ENCODE measurements around the gene TENM3.
A peak's percentile ranks its signal among the peaks of the same experiment; 100 is the strongest.

The TENM3 gene

DNA sequence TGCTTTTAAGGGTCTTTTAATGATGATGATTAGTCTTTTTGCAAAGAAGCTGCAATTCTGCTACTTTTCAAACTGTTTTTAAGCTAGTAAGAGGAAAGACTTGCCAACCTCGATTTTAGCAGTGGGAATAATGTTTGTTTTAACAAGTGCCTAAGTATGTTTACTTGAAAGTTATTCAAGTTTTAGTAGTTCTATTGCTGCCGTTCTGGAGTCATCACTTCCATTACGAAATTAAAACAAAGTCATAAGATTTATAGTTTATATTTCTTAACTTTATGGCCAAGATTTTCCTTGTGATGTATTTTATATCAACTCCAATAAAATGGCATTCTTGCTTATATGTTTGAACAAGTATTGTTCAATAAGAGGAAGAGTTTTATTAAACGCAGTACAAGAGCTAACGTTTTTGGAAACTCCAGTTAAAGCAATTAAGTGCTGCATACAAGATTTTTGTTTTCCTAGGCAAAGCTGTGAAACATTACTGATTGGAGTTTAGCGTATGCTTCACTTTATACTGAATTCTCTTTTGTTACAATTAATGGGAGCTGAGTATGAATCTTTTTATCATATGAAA, 211.3 kb downstream of the TENM3 start:
- DNase-seq (ENCODE audit: low spot score) = no peak

DNA sequence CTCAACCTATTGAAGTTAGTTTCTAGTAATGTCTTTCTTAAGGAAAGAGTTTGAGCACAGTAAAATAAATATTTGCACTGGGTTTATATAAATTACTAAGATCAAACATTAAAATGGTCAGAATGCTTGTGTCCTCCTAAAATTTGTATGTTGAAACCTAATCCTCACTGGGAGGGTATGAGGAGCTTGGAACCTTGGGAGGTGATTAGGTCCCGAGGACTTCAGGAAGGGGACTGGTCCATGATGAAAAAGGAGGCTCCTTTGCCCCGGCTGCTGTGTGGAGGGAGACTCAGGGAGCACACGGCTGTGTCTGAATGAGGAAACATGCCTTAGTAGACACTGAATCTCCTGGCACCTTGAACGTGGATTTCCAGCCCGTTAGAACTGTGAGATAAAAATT, 221.9 kb downstream of the TENM3 start:
- DNase-seq (ENCODE audit: low spot score) = no peak

- no peak for DNase-seq (ENCODE audit: low spot score)
Measured at GRCh38 chr4:182465979-182466378, 222.8 kb downstream of the TENM3 start.

GRCh38 chr4:182470215-182470614, 227.0 kb downstream of the TENM3 start:
- DNase-seq (ENCODE audit: low spot score) = no peak

GRCh38 chr4:182475539-182475938, 232.3 kb downstream of the TENM3 start:
- DNase-seq (ENCODE audit: low spot score) = no peak

DNA sequence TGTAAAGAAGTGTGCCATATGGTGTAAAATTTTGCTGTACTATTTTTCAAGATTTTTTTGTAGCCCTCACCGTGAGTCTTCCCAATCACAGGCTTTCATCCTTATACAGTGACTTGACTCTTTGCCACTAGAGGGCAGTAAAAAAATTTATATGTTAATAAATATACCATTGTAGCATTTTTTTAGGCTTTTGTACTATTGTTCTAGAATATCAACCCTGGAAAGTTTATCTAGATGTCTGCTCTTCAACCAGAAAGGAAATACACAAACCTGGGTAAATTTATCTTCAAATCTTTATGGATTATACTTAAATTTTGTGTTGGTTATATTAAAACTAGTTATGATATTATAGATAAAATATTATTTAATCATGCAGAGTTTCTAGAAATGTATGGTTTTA, 235.3 kb downstream of the TENM3 start:
- peak; percentile 54 for DNase-seq (ENCODE audit: low spot score)

DNA sequence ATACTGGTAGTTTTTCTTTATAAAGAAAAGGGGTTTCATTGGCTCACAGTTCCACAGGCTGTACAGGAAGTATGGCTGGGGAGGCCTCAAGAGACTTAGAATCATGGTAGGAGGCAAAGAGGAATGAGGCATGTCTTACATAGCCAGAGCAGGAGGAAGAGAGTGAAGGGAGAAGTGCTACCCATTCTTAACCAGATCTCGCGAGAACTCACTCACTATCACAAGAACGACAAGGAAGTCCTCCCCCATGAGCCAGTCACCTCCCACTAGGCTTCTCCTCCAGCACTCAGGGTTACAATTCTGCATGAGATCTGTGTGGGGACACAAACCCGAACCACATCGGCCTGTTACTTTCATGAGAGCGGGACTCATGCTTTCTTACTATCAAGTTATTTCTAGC, 240.5 kb downstream of the TENM3 start:
- no peak for DNase-seq (ENCODE audit: low spot score)

- DNase-seq (ENCODE audit: low spot score) = no peak
Measured at GRCh38 chr4:182486881-182487280, 243.7 kb downstream of the TENM3 start.

DNA sequence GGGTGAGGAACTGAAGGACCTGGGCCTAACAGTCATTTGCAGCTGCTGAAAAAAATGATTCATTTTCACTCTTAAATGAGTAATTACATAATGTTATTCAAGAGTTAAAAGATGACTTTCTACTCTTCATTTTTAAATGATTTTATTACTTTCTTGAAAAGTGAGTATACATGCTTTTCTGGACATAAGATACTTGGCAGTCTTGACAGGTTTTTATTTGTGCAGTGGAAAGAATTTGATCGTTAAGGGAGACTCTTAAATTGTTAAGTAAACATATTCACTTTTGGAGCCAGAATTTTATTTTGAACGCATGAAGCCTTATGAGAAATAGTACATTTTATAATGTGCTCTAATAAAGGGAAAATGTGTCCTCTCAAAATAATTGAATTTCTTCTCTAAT, 245.7 kb downstream of the TENM3 start:
- DNase-seq (ENCODE audit: low spot score) = no peak

- DNase-seq (ENCODE audit: low spot score) = no peak
Measured at GRCh38 chr4:182489607-182490006, 246.4 kb downstream of the TENM3 start.

DNA sequence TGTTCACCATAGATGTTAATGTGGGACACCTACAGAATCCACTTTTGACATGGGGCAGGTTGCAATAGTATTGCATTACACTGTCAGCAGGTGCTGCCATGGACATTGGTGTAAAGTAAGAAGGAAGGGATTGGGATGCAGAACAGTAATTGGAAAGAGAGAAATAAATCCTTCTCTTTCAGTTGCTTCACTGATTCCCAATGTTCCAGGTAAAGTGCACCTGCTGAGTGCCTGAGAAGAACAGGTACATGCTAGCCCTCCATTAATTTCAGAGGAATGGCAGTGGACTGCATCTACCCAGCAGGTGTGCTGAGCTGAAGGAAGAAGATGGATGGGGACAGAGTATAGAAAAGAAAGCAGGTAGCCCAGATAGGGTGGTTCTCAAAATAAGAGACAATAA, 248.5 kb downstream of the TENM3 start:
- DNase-seq (ENCODE audit: low spot score) = no peak

- DNase-seq (ENCODE audit: low spot score) = peak; percentile 18
Measured at GRCh38 chr4:182492423-182492822, 249.2 kb downstream of the TENM3 start.

GRCh38 chr4:182493377-182493776, 250.2 kb downstream of the TENM3 start:
- DNase-seq (ENCODE audit: low spot score) = no peak

- DNase-seq (ENCODE audit: low spot score) = no peak
Measured at GRCh38 chr4:182494103-182494502, 250.9 kb downstream of the TENM3 start.

DNA sequence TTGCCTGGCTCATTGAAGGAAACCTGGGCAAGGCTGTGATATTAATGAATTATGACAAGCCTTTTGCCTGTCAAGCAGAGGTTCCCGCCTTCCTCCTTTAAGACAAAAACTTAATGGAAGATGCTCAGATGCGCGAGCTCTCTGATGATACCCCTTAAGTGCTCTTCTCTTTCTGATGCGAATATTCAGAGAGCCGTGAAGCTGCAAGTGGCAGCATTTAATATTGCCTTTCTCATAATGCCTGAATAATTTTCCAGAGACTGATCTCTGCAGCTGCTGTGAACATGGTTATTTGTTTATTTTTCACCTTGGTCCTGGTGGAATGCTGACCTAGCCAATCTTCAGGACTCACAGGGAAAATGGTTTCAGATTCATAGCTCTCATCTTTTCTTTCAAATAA, 251.8 kb downstream of the TENM3 start:
- no peak for DNase-seq (ENCODE audit: low spot score)

- DNase-seq (ENCODE audit: low spot score) = no peak
Measured at GRCh38 chr4:182495645-182496385, 252.6 kb downstream of the TENM3 start.

DNA sequence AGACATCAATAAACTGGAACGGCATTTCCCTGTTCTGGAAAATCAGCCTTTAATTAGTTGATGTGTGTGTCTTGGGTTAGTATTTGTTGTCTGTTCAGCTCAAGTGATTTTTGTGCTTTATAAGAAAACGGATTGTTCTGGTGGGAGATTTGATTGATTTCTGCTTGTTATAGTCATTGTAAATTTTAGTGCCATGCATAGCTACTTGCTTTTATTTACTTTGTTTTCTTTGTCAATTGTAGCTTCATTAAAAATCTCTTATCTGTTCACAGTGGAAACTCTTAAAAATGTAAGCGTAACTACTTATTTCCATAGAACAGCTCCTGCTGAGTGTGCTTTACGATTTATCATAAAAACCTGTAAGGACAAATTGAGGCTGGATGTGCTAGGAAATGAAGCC, 253.2 kb downstream of the TENM3 start:
- DNase-seq (ENCODE audit: low spot score) = no peak

- DNase-seq (ENCODE audit: low spot score) = no peak
Measured at GRCh38 chr4:182502064-182502463, 258.9 kb downstream of the TENM3 start.

DNA sequence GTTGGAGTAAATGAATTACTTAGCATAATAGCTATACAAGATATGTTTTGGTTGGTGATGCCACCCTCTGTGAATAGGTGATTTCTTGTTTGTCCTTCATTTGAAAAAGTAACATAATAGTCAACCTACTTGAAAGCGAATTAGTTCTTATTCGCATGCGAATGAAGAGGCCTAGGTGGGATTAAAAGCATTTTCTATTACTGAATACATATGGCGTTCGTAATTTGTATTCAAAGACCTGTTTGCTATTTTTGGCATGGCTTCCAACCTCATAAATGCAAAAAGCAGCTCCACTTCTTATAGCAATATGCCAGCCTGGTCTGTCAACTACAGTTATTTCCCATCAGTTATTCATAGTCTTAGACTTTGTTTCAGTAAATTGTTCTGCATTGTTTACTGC, 261.3 kb downstream of the TENM3 start:
- no peak for DNase-seq (ENCODE audit: low spot score)

GRCh38 chr4:182507805-182508204, 264.6 kb downstream of the TENM3 start:
- DNase-seq (ENCODE audit: low spot score) = no peak

- no peak for DNase-seq (ENCODE audit: low spot score)
Measured at GRCh38 chr4:182510836-182511235, 267.6 kb downstream of the TENM3 start.

DNA sequence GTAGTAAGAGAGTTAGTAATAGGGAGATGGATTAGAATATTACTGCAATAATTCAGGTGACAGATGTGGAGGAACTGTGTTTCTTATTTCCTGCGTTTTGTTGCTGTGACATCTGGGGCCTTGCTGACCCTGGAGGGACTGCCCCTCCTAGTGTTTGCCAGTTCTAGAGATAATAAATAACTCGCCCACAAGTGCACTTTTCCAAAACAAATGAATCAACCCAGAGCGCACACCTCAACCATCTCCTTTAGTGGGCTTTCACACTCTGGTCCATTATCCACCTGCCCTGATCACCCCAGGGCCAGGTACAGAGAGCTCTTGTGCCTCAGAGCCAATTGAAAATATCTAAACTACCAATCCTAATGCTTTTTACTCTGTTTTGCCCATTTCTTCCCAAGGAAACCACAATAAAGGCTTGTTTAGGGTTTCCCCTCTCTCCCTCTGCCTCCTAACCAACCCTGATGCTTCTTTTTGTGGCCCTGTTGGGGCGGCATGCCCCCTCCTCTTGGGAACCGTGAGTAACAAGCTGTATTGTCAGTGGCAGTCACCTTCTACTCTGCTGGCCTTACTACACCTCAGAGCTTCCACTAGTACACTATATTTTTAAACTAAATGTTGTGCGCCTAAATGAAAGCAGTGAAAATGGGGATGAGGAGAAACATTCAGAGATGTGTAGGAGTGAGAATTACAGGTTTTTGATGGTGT, 270.5 kb downstream of the TENM3 start:
- no peak for DNase-seq (ENCODE audit: low spot score)

- DNase-seq (ENCODE audit: low spot score) = no peak
Measured at GRCh38 chr4:182518421-182518820, 275.2 kb downstream of the TENM3 start.
